Mesendoderm (in vitro differentiated cells): ENCODE measurements around the gene RNF123.

Experiments used
- DNase-seq: peaks from one replicate; pipeline ENCODE4 v3.0.0; 2013
- H2AK5ac ChIP-seq: 2 replicates; pipeline ENCODE4 v1.6.1; 2013; ENCODE audit warnings: low read length, inconsistent platforms
- H2BK120ac ChIP-seq: 2 replicates; pipeline ENCODE4 v1.6.1; 2013; ENCODE audit warnings: low read depth, mild to moderate bottlenecking, low read length, moderate library complexity, mixed read lengths
- H2BK15ac ChIP-seq: replicated peaks from 2 replicates; pipeline ENCODE4 v1.6.1; 2013; ENCODE audit warnings: low read depth, mild to moderate bottlenecking, moderate library complexity
- H2BK5ac ChIP-seq: 2 replicates; pipeline ENCODE4 v1.6.1; 2013; ENCODE audit warnings: low read length, inconsistent platforms
- H3K18ac ChIP-seq: 2 replicates; pipeline ENCODE4 v1.6.1; 2013; ENCODE audit warnings: mild to moderate bottlenecking, low read length, mixed read lengths
- H3K23ac ChIP-seq: one replicate; pipeline ENCODE4 v1.6.1; 2013; ENCODE audit warnings: low read length
- H3K27ac ChIP-seq: 2 replicates; pipeline ENCODE4 v1.5.1; 2013; ENCODE audit warnings: low read depth, mild to moderate bottlenecking, inconsistent platforms, low read length, moderate library complexity
- H3K27me3 ChIP-seq: 2 replicates; pipeline ENCODE4 v1.6.1; 2013; ENCODE audit warnings: low read length, control low read depth, mild to moderate bottlenecking, inconsistent platforms; ENCODE audit not compliant: insufficient read depth, poor library complexity
- H3K36me3 ChIP-seq: 2 replicates; pipeline ENCODE4 v1.6.1; 2013; ENCODE audit warnings: low read length, inconsistent platforms; ENCODE audit not compliant: control insufficient read depth, insufficient read depth
- H3K4ac ChIP-seq: one replicate; pipeline ENCODE4 v1.6.1; 2013; ENCODE audit warnings: low read depth, mild to moderate bottlenecking, low read length, moderate library complexity
- H3K4me1 ChIP-seq: 2 replicates; pipeline ENCODE4 v1.6.1; 2013; ENCODE audit warnings: low read depth, low read length, inconsistent platforms; ENCODE audit not compliant: control insufficient read depth
- H3K4me2 ChIP-seq: 2 replicates; pipeline ENCODE4 v1.6.1; 2013; ENCODE audit warnings: low read length
- H3K4me3 ChIP-seq: 2 replicates; pipeline ENCODE4 v1.5.1; 2013; ENCODE audit warnings: mild to moderate bottlenecking, low read length
- H3K56ac ChIP-seq: one replicate; pipeline ENCODE4 v1.6.1; 2013; ENCODE audit warnings: low read length
- H3K79me1 ChIP-seq: 2 replicates; pipeline ENCODE4 v1.6.1; 2013; ENCODE audit warnings: low read length, inconsistent platforms
- H3K79me2 ChIP-seq: 2 replicates; pipeline ENCODE4 v1.6.1; 2013; ENCODE audit warnings: mild to moderate bottlenecking, low read length; ENCODE audit not compliant: control insufficient read depth, insufficient read depth
- H3K9ac ChIP-seq: 2 replicates; pipeline ENCODE4 v1.6.1; 2013; ENCODE audit warnings: low read length, inconsistent platforms
- H4K5ac ChIP-seq: one replicate; pipeline ENCODE4 v1.6.1; 2013; ENCODE audit warnings: low read length
- H4K8ac ChIP-seq: one replicate; pipeline ENCODE4 v1.6.1; 2013; ENCODE audit warnings: low read depth, mild to moderate bottlenecking, control low read depth, low read length, moderate library complexity
- WGBS: extraction: QIAGEN DNeasy Blood & Tissue Kit; methylation state at CpG from one replicate; pipeline ENCODE4 v1.1.7; 2013; ENCODE audit warnings: low lambda C conversion rate, missing lambda C conversion rate; ENCODE audit not compliant: insufficient coverage; ENCODE audit errors: extremely low coverage; 5-methylcytosine and 5-hydroxymethylcytosine counted together

RNF123 gene

GRCh38 chr3:49702672-49703071, 13.3 kb downstream of the RNF123 start:
- no peak overlapping the region for H3K9ac ChIP-seq
- no peak overlapping the region for H2AK5ac ChIP-seq
- H2BK5ac ChIP-seq: no peak overlapping the region
- peaks cover 3% of the 10 kb centered on the region for H3K36me3 ChIP-seq
- H2BK15ac ChIP-seq: no peak overlapping the region
- no peak overlapping the region for H3K23ac ChIP-seq
- H3K4ac ChIP-seq: no peak overlapping the region
- no CpG with 5 or more reads among the region's 11 CpGs for WGBS
- H4K5ac ChIP-seq: no peak overlapping the region
- no peak overlapping the region for H3K27ac ChIP-seq
- no peak overlapping the region for H2BK120ac ChIP-seq
- H3K18ac ChIP-seq: no peak overlapping the region
- DNase-seq: no peak
- H3K27me3 ChIP-seq: no peaks in the 10 kb centered on the region
- no peaks in the 10 kb centered on the region for H3K4me1 ChIP-seq
- no peak overlapping the region for H3K4me2 ChIP-seq
- H3K56ac ChIP-seq: no peak overlapping the region
- no peak overlapping the region for H3K4me3 ChIP-seq
- no peak overlapping the region for H4K8ac ChIP-seq
- no peaks in the 10 kb centered on the region for H3K79me2 ChIP-seq
- H3K79me1 ChIP-seq: no peaks in the 10 kb centered on the region

- H3K36me3 ChIP-seq: peaks cover 3% of the 10 kb centered on the region
- H2AK5ac ChIP-seq: no peak overlapping the region
- H3K27ac ChIP-seq: no peak overlapping the region
- no peak overlapping the region for H3K4me2 ChIP-seq
- no peak overlapping the region for H2BK5ac ChIP-seq
- no peak overlapping the region for H3K4me3 ChIP-seq
- no peak overlapping the region for H3K56ac ChIP-seq
- H3K79me2 ChIP-seq: no peaks in the 10 kb centered on the region
- no peak overlapping the region for H3K9ac ChIP-seq
- WGBS: no CpG with 5 or more reads among the region's 14 CpGs
- H3K27me3 ChIP-seq: no peaks in the 10 kb centered on the region
- no peak overlapping the region for H2BK15ac ChIP-seq
- no peak overlapping the region for H3K23ac ChIP-seq
- H4K5ac ChIP-seq: no peak overlapping the region
- H2BK120ac ChIP-seq: no peak overlapping the region
- DNase-seq: peak; percentile 74
- H3K4me1 ChIP-seq: no peaks in the 10 kb centered on the region
- no peaks in the 10 kb centered on the region for H3K79me1 ChIP-seq
- H4K8ac ChIP-seq: no peak overlapping the region
- H3K18ac ChIP-seq: no peak overlapping the region
- no peak overlapping the region for H3K4ac ChIP-seq
These were observed 14.1 kb downstream of the RNF123 start for GRCh38 chr3:49703443-49703927.

GRCh38 chr3:49703956-49704355, 14.6 kb downstream of the RNF123 start:
- Histone ChIP-seq H3K18ac (no peak overlapping the region), H3K27ac (no peak overlapping the region), H3K79me1 (no peaks in the 10 kb centered on the region), H3K4me2 (no peak overlapping the region), H4K8ac (no peak overlapping the region), H3K4ac (no peak overlapping the region), H3K4me3 (no peak overlapping the region), H2BK15ac (no peak overlapping the region), H2BK120ac (no peak overlapping the region), H3K9ac (no peak overlapping the region), H2BK5ac (no peak overlapping the region), H3K56ac (no peak overlapping the region), H3K23ac (no peak overlapping the region), H3K79me2 (no peaks in the 10 kb centered on the region), H3K36me3 (peaks cover 3% of the 10 kb centered on the region), H3K4me1 (no peaks in the 10 kb centered on the region), H2AK5ac (no peak overlapping the region), H4K5ac (no peak overlapping the region), H3K27me3 (no peaks in the 10 kb centered on the region)
- DNase-seq: no peak
- WGBS: no CpG with 5 or more reads among the region's 7 CpGs

GRCh38 chr3:49704629-49705028, 15.3 kb downstream of the RNF123 start:
- Histone ChIP-seq H2BK15ac (no peak overlapping the region), H3K4me1 (no peaks in the 10 kb centered on the region), H3K4me3 (no peak overlapping the region), H2BK120ac (no peak overlapping the region), H4K5ac (no peak overlapping the region), H3K79me1 (no peaks in the 10 kb centered on the region), H3K4ac (no peak overlapping the region), H3K56ac (no peak overlapping the region), H2AK5ac (no peak overlapping the region), H3K18ac (no peak overlapping the region), H3K79me2 (no peaks in the 10 kb centered on the region), H3K9ac (no peak overlapping the region), H3K4me2 (no peak overlapping the region), H3K27me3 (no peaks in the 10 kb centered on the region), H3K36me3 (peaks cover 3% of the 10 kb centered on the region), H3K27ac (no peak overlapping the region), H3K23ac (no peak overlapping the region), H4K8ac (no peak overlapping the region), H2BK5ac (no peak overlapping the region)
- WGBS: no CpG with 5 or more reads among the region's 8 CpGs
- DNase-seq: no peak

- H3K4ac ChIP-seq: no peak overlapping the region
- no peaks in the 10 kb centered on the region for H3K4me1 ChIP-seq
- no peak overlapping the region for H3K9ac ChIP-seq
- H2BK5ac ChIP-seq: no peak overlapping the region
- no peak for DNase-seq
- no peak overlapping the region for H2BK120ac ChIP-seq
- no peak overlapping the region for H3K4me2 ChIP-seq
- no peak overlapping the region for H4K8ac ChIP-seq
- WGBS: no CpG with 5 or more reads among the region's 17 CpGs
- H3K27ac ChIP-seq: no peak overlapping the region
- H4K5ac ChIP-seq: no peak overlapping the region
- no peaks in the 10 kb centered on the region for H3K79me2 ChIP-seq
- no peak overlapping the region for H3K4me3 ChIP-seq
- H2BK15ac ChIP-seq: no peak overlapping the region
- no peak overlapping the region for H3K23ac ChIP-seq
- H3K79me1 ChIP-seq: no peaks in the 10 kb centered on the region
- no peak overlapping the region for H2AK5ac ChIP-seq
- H3K27me3 ChIP-seq: no peaks in the 10 kb centered on the region
- no peak overlapping the region for H3K56ac ChIP-seq
- peaks cover 3% of the 10 kb centered on the region for H3K36me3 ChIP-seq
- H3K18ac ChIP-seq: no peak overlapping the region
These were observed 16.1 kb downstream of the RNF123 start for GRCh38 chr3:49705390-49705960.
